GM08714 (cell line): ENCODE measurements around the gene TMEM256.

ENCODE experiments used
- H3K4me3 ChIP-seq: fragments of 200-500 bp; sonication (Bioruptor generic); 2 replicates; pipeline ENCODE4 v1.5.1; 2014; ENCODE audit warnings: mild to moderate bottlenecking, low read length, inconsistent platforms
- ZNF274 ChIP-seq: IDR thresholded peaks from 2 replicates; pipeline ENCODE4 v1.6.1; 2012; ENCODE audit warnings: mild to moderate bottlenecking, low read depth, low read length

Gene TMEM256

DNA sequence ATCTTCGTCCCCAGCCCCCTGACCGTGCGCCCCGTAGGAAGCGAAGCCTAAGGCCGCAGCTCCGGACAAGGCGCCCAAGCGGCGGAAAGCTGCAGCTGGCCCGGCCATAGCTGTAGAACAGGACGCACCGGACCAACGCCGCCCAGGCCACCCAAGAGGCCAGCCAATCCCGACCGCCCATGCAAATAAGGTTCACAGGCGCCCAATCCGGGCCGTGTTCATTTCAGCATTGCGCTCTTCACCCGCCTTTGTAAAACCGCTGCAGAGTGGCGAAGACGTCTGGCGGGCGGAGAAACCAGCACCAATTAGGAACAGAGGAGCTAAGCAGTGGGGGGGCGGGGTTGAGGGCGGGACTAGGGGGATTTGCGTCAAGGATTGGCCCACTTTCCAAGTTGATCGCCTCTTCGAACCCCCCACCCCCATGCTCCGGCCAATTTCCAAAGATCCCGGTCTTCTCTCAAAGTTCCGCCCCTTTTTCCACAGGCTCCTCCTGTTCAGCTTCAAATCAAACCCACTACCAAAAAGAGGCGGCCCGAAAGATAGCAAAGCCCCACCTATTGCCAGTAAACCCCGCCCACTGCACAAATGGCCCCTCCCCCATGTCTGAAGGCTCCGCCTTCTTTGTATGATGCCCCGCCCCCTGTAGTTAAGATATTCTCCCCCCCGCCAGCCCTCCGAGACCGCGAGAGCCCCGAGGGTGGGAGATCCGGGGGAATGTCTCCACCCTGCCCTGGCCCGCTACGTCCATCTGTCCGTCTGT lies at the start of gene TMEM256:
TMEM256 (minus strand) TSS at position 121 of the 760 bp plus-strand sequence; CDS start at position 108, 13 bp downstream.
- peak within 1 kb of the TSS; percentile 78 for H3K4me3 ChIP-seq
- no peak for TF ChIP-seq ZNF274

DNA sequence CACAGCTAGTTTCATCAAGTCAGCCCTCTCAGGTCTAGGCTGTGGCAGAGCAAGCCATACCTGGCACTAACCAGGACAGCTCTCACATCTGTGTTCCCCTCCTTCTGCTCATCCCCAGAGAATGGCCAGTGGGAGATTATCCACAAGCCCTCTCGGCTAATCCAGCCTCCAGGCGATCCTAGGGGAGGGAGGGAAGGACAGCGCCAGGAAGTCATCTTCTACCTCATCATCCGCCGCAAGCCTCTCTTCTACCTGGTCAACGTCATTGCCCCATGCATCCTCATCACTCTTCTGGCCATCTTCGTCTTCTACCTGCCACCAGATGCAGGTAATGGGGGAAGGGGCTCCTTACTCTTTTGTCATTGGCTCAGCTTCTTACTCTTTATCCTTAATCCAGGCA lies 44.6 kb upstream of the TMEM256 start:
- TF ChIP-seq ZNF274, result no peak
- H3K4me3 ChIP-seq, result no peak overlapping the region

- no peak overlapping the region; the same call in 1 of the 2 replicates for H3K4me3 ChIP-seq
These were observed 41.7 kb upstream of the TMEM256 start for GRCh38 chr17:7445619-7445968.

DNA sequence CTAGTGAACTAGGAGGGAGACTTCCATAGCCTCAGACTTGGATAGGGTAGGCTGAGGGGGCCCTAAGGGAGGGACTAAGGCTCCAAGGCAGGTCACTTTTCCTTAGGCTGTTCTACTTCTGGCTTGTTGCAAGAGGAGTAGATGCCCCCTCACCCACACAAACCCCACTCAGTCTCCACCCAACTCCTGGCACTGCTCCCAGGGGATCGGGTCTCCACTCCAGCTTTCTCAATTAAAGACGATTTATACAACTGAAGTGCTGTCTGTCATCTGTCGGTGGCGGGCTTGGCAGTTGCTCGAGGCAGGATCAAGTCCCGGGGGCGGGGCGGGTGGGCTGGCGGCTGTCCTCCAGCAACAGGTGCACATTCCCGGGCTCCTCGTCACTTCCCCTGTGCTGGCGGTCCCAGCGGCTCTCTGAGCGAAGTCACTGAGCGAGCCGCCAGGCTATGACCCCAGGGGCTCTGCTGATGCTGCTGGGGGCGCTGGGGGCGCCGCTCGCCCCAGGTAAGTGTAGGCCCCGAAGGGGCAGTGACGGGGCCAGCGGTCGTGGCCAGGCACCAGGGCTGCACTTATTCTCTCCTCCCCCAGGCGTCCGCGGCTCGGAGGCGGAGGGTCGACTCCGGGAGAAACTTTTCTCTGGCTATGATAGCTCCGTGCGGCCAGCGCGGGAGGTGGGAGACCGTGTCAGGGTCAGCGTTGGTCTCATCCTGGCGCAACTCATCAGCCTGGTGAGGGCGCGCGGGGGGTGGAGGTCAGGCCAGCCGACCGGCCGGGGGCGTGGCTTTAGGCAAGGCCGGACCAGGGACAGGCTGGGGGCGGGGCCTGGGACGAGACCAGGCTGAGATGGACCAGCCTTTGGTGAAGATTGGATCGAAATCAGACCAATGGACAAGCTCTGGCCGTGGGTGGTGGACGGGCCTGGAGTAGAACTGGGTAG lies 41.1 kb upstream of the TMEM256 start, which contains the start of gene CHRNB1:
CHRNB1 (plus strand) TSS at position 380 of the 937 bp plus-strand sequence; CDS start at position 447, 67 bp downstream.
- TF ChIP-seq ZNF274, result no peak
- peak within 1 kb of the TSS; percentile 24; the same call in 1 of the 2 replicates for H3K4me3 ChIP-seq

More at GRCh38 chr17:7445619-7445968, 41.7 kb upstream of the TMEM256 start:
- TF ChIP-seq ZNF274, result no peak

DNA sequence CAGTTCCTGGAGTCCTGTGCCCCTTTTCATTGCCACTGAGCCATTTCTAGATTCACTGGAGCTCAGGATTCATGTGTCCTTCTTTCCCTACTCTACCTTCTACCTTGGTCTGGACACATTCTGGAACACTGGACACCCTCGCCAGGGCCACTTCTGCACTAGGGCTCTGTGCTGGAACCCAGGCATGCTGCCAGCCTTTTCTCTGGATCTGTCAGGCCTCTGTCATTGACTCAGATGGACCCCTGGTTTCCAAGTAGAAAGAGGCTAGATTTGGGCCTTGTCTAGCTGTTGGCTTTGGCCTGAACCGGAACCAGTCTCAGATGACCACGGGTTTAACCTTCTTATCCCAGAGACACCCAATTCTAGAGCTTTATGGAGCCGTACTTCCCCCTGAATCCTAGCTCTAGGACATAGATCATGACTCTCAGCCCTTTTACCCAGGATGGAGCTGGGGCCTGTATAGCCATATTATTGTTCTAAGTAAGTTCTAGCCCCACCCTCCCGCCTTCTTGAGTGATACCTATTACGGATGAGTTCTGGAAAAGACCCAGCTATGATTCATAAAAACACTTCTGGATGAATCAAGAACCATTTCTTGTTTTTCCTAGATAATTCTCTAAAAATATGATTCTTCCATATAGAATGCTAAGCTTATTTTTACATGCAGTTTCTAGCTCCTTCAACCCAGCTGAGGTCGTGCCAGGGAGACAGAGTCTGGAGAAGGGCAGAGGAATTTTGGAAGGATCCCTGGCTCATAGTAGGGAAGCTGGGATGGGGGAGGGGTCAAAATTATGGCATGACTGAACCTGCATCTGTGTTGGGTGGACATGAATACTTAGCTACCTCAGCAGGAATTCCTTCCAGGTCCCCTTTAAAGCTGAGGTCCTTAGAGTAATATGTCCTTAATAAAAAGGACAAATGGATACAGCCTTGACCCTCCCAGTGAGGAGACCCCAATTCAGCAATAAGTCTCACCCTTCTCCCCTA lies 39.9 kb upstream of the TMEM256 start:
- no peak for TF ChIP-seq ZNF274
- no peak overlapping the region for H3K4me3 ChIP-seq

- no peak for TF ChIP-seq ZNF274
These were observed 38.2 kb upstream of the TMEM256 start for GRCh38 chr17:7442142-7442541.

GRCh38 chr17:7441266-7441665 lies 37.4 kb upstream of the TMEM256 start:
- H3K4me3 ChIP-seq, result no peak overlapping the region
- no peak for TF ChIP-seq ZNF274

More at GRCh38 chr17:7442142-7442541, 38.2 kb upstream of the TMEM256 start:
- H3K4me3 ChIP-seq, result no peak overlapping the region

DNA sequence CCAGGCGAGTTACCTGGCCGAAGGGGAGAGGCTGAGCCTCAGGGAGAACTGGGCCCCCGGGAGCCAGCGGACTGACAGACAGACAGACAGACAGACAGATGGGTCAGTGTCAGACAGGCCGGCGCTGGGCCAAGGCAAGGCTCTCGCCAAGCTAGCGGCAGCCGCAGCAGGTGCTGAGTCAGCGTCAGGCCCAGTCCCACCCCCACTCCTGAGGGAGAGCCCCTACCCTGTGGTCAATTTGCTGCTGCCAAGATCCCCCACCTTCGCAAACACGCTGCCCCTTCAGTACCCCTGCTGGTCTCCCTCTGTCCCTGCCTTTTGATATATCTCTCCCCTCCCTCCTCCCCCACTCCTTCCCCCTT lies 36.9 kb upstream of the TMEM256 start:
- no peak overlapping the region; the same call in 1 of the 2 replicates for H3K4me3 ChIP-seq
- no peak for TF ChIP-seq ZNF274

DNA sequence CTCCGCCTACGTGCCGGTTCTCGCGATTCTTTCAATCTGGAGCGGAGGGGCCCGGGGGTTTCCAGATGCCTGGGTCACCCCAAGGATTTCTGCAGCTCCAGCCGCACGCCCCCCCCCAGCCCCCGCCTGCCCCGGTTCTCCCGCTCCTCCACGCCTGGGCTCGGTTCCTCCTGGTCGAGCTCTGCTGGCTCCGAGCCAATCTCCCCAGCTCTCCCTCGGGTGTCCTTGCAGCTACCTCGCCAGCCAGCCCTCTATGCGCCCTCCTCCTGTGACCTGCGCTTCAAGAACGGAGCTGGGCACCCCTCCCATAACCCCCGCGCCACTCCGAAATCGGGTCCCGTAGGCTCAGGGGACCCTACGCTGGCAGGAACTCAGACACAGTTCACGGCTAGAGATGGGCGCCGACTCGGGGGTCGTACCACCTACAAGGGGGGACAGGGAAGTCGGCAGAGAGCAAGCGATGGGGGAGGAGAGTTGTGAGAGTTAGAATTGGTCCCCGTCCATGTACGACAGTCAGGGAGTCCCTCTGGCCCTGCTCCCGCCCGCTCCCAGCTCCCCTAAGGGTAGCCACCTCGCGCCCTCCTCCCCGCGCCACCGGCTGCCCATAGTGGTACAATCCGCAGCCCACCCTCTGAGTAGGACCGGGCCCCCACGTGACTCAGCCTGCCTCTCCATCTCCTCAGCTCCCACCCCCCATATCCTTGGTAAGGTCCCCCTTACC lies 36.4 kb upstream of the TMEM256 start:
- TF ChIP-seq ZNF274, result no peak
- H3K4me3 ChIP-seq, result peak overlapping the region; percentile 55; the same call in 1 of the 2 replicates

DNA sequence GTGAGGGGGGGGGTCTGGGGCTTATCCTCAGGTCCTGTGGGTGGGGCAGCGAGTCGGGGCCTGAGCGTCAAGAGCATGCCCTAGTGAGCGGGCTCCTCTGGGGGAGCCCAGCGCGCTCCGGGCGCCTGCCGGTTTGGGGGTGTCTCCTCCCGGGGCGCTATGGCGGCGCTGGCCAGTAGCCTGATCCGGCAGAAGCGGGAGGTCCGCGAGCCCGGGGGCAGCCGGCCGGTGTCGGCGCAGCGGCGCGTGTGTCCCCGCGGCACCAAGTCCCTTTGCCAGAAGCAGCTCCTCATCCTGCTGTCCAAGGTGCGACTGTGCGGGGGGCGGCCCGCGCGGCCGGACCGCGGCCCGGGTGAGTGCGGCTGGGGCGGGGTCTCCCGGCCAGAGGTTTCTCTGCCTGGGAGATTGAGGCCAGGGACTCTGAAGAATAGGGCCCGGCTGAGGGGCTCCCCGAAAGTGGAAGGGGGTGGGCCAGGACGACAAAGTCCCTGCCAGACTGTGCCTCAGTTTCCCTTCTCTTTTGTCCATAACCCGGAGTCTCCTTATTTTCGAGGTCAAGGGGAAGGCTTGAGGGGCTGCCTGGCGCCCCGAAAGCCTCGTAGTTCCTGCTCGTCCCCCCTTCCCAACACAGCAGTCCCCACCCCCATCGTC lies 35.7 kb upstream of the TMEM256 start, which contains the start of gene FGF11:
FGF11 (plus strand) TSS at position 51 of the 651 bp plus-strand sequence; CDS start at position 160, 109 bp downstream.
- peak within 1 kb of the TSS; percentile 55; the same call in 1 of the 2 replicates for H3K4me3 ChIP-seq
- TF ChIP-seq ZNF274, result no peak

DNA sequence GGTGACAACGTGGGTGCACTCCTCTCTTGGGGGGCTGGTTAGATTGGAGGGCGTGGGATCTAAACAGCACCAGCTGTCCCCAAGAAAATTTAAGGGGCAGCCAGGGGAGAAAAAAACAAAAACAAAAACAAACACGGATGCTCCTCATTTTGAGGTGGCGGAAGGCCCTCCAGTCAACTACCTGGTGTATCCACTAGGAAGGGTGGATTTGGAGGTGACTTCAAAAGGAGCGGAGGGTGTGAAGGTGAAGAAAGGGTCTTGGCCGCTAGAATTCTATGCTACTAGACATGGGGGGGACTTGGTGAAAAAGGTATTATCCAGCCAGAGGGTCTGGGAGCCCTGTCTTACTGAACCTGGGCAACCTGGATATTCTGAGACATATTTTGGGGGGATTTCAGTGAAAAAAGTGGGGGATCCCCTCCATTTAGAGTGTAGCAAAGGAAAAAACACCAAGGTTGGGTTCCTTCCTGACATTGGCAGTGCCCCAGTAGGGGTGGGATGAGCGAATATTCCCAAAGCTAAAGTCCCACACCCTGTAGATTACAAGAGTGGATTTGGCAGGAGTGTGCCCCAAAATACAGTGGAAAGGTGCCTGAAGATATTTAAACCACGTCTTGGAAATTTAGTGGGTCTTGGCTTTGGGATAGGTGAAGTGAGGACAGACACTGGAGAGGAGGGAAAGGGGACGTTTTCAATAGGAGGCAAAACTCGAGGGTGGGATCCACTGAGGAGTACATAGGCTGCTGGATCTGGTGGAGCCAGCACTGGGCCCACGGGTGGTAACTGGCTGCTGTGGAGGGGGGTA lies 35.0 kb upstream of the TMEM256 start:
- no peak overlapping the region; the same call in 1 of the 2 replicates for H3K4me3 ChIP-seq

More for the DNA sequence above, 35.0 kb upstream of the TMEM256 start:
- TF ChIP-seq ZNF274, result no peak
